Activated T-cell treated with anti-CD3 and anti-CD28 coated beads, Interleukin-2, amount 50 U/mL, for 72 hours (primary cell): ENCODE measurements around the gene LRIG2. TPM values are rescaled to one million over a fixed set of nuclear protein-coding genes. Genes with fewer than 3 reads are reported as not detected.
"Not testable (repeated sequence)": the region's sequence is repeated elsewhere in the genome, so short reads cannot be mapped to it uniquely, and the experiment has no call there.

Experiments used
- ATAC-seq, 2 donors: fragments of 150-1000 bp; cut with Tn5 transposase; replicated peaks in 1 of 2; 2 replicates each; pipeline ENCODE4 v1.10.0; 2021; ENCODE audit warnings: moderate library complexity in 2 of 2, mild to moderate bottlenecking in 1 of 2
- DNase-seq, 2 donors: peaks; one replicate each; pipeline ENCODE4 v3.0.0; 2021 to 2022; ENCODE audit warnings: mixed read lengths in 1 of 2
- H3K27ac Mint-ChIP-seq: one replicate; pipeline ENCODE4 v1.8.0; 2022; ENCODE audit warnings: mild to moderate bottlenecking, moderate library complexity, mixed read lengths
- H3K27me3 Mint-ChIP-seq: one replicate; pipeline ENCODE4 v1.8.0; 2022; ENCODE audit warnings: low read depth, mixed read lengths
- H3K36me3 Mint-ChIP-seq, 2 donors: one replicate each; pipeline ENCODE4 v1.8.0; 2022; ENCODE audit warnings: mixed read lengths in 2 of 2, mild to moderate bottlenecking in 1 of 2; ENCODE audit not compliant: insufficient read depth in 2 of 2
- H3K4me1 Mint-ChIP-seq: one replicate; pipeline ENCODE4 v1.8.0; 2022; ENCODE audit warnings: low read depth, mixed read lengths
- H3K4me3 Mint-ChIP-seq, 2 donors: one replicate each; pipeline ENCODE4 v1.8.0; 2022; ENCODE audit warnings: mild to moderate bottlenecking in 2 of 2, mixed read lengths in 2 of 2, moderate library complexity in 2 of 2
- H3K9me3 Mint-ChIP-seq, 2 donors: one replicate each; pipeline ENCODE4 v1.8.0; 2022; ENCODE audit warnings: mixed read lengths in 2 of 2
- total RNA-seq, 2 donors: library from RNA; stranded (reverse); gene quantifications; one replicate each; pipeline ENCODE4 v1.2.3, GENCODE V29; 2022

The LRIG2 gene
- total RNA-seq, 2 donors from 2014 or later = 11.5 to 14.7 TPM

DNA sequence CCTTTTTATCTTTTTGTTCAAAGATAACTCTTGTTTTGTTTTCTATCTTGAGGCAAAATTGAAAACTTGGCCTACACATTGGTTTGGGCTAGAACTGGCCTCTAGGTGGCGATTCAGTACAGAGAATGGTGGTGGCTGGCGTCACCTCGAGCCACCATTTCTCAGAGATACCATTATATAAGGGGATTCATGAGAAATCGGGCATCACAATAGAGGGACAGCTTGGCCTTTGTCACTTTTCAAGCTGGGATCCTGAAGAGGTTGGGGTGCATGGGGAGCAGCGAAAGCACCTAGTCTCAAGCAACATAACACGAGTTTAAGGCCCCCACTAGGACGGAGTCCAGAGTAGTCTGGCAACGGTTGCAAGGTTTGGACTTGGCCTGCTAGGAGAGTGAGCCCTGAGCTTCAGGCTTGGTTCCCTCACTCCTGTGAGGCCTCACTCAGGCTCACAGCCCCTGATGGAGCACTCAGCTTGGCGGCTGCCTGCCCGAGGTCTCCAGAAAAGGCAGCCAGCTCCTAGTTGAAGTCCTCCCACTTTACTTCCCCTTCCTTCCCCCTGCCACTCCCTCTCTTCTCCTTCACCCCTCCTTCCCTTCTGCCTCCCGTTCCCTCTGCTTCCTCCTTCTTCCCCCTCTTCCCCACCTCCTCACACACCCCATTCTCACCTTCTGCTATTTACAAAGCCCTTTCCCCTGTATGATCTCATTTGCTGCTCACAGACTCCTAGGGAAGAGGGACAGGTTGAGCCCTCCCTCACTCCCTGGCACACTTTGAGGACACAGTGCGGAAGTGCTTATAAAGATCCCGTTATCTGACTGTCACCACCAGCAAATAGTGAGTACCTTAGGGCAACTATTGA is 67.8 kb downstream of the LRIG2 start:
- Mint-ChIP-seq H3K36me3 (no peaks in the 10 kb centered on the region), H3K27me3 (no peaks in the 10 kb centered on the region), H3K4me1 (peaks cover 50% of the 10 kb centered on the region), H3K4me3 (no peak overlapping the region), H3K27ac (no peak overlapping the region), H3K9me3 (no peaks in the 10 kb centered on the region)
- ATAC-seq = peak; percentile 80 to 83
- DNase-seq = peak; percentile 56 to 63

DNA sequence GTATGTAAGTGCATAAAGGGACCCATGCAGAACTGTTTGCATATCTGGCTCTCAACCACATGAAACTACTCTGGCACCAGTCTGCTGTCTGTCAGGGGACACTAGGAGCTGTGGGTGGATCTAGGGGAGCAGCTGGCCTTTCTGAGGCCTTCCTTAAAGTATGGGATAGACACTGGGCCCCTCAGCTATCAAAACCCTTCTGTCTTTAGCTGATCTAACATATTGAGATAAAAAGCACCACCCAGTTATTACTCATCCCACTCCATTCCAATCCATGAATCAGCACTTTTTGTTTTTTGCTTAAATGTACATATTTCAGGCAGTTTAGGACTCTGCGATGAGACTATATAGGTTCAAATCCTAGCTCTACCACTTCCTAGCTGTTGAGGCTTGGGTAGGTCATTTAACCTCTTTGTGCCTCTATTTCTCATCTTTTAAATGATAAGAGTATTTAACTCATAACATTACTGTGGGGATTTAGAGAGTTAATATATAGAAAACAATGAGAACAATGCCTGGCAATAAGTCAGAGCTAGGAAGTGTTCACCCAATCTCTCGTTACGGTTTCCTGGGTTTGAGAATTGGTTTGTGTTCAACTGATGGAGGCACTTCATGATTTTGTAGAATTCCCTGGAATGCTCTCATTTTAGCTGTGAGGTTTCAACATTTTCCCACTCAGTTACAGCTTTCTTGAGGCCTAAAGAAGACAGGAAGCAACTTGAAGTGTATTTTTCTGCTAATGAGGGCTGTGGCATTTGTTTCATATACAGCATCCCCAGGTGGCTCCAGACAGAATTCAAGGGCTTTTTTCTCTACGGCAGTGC is 68.9 kb downstream of the LRIG2 start:
- ATAC-seq (no peak), DNase-seq (no peak)
- Mint-ChIP-seq H3K4me3 (no peak overlapping the region), H3K27ac (no peak overlapping the region), H3K9me3 (no peaks in the 10 kb centered on the region), H3K27me3 (no peaks in the 10 kb centered on the region), H3K4me1 (peaks cover 49% of the 10 kb centered on the region), H3K36me3 (no peaks in the 10 kb centered on the region)

DNA sequence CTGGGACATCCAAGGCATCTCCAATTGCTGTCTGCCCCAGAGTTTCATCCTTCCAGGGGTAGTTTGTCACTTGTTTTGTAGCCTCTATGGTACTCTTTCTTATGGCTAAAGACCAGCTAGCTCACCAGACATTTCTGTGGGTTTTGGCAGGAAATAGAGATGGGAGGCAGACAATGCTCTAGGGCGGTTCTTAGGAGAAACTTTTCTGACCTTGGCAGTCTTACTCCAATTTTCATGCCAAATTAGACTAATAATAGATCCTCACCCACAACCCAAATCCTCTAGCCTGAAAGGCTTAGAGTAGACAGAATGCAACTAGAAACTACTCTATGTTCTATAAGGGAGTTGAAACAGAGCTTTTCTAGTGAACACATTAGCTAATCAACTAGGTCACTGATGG is 69.8 kb downstream of the LRIG2 start:
- ATAC-seq (no peak), DNase-seq (no peak)
- Mint-ChIP-seq H3K27ac (no peak overlapping the region), H3K9me3 (no peaks in the 10 kb centered on the region), H3K36me3 (no peaks in the 10 kb centered on the region), H3K4me3 (no peak overlapping the region), H3K27me3 (no peaks in the 10 kb centered on the region), H3K4me1 (peaks cover 51% of the 10 kb centered on the region)

DNA sequence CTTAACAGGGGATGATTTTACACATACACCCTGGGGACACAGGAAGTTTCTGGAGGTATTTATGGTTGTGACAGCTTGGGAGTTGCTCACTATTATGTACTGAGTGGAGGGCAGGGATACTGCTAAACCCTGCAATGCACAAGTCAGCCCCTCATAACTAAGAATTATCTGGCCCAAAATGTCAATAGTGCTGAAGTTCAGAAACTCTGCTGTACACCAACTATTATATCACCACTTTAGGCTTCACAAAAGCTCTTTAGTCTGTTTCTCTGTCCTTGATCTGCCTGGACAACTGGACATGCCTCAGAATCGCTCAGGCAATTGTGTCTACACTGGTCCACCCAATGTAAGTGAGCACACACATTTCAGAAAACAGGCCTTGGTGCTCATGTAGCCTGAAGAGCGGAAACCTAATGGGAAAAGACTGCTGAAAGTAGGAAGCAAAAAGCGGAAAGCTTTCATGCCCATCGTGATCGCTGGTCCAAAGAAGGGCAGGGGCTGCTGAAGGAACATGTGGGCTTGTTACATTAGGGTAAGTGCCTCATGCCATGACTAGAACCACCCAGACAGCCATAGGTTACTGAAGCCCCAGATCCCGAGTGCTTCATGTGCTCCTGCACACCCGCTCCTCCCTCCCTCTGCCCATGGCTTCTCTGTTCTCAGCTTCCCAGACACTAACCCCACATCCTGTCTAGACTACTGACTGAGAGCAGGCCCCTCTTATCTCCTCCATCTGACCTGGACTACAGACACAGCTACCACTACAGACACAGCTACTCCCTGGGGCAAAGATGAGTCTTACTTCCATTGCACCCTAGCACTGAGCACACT is 73.5 kb downstream of the LRIG2 start:
- no peak overlapping the region for H3K4me3 Mint-ChIP-seq
- H3K27ac Mint-ChIP-seq = no peak overlapping the region
- ATAC-seq (peak; percentile 82 to 83), DNase-seq (no peak)
- no peaks in the 10 kb centered on the region for H3K9me3 Mint-ChIP-seq
- peaks cover 43% of the 10 kb centered on the region for H3K4me1 Mint-ChIP-seq
- H3K36me3 Mint-ChIP-seq = no peaks in the 10 kb centered on the region
- no peaks in the 10 kb centered on the region for H3K27me3 Mint-ChIP-seq

DNA sequence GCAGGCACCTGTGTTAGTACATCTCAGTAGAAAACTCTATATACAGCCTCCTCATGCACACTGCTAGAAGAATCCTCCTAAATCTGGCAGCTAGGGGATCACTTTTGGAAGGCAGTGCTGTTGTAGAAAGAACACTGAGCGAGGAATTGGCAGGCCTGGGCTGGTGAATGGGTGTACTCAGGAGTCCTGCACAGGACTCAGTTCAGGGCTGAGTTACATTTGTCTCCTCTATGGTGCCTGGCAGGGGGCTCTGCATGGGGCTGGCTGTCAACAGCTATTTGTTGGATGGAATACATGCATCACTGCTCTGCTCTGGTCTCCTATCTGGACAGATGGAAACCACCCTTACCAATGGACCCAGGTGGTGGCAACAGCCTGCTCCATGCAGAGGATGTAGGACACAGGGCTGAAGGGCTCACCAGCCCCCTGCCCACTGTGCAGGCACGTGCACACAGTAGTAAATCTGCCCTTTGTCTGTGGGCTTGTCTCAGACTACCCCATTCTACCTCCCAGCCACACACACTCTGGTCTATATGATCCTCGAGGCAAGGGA is 74.2 kb downstream of the LRIG2 start:
- Mint-ChIP-seq H3K9me3 (no peaks in the 10 kb centered on the region), H3K4me1 (peaks cover 37% of the 10 kb centered on the region), H3K4me3 (no peak overlapping the region), H3K36me3 (no peaks in the 10 kb centered on the region), H3K27ac (no peak overlapping the region), H3K27me3 (no peaks in the 10 kb centered on the region)
- DNase-seq (no peak), ATAC-seq (peak; percentile 12 to 21)

DNA sequence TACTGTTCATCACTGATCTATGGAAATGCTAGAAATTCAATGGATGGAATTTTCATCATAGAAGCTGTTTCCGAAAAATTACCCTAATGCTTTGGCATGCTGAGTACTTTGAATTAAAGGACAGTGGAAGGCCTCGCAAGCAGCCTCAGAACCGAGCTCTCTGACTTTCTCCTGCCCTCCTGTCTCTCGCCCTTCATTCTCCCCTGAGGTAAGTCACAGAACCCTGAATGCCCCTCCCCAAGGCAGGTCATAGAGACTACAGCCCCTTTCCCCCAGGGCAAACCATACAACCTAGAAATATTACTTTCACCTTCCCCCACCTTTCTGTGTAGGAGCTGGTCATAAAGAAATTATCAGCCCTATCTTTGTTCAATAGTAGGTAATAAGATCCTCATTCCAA is 74.8 kb downstream of the LRIG2 start:
- Mint-ChIP-seq H3K9me3 (no peaks in the 10 kb centered on the region), H3K27ac (no peak overlapping the region), H3K27me3 (no peaks in the 10 kb centered on the region), H3K4me3 (no peak overlapping the region), H3K4me1 (peaks cover 31% of the 10 kb centered on the region), H3K36me3 (no peaks in the 10 kb centered on the region)
- ATAC-seq (no peak), DNase-seq (no peak)

DNA sequence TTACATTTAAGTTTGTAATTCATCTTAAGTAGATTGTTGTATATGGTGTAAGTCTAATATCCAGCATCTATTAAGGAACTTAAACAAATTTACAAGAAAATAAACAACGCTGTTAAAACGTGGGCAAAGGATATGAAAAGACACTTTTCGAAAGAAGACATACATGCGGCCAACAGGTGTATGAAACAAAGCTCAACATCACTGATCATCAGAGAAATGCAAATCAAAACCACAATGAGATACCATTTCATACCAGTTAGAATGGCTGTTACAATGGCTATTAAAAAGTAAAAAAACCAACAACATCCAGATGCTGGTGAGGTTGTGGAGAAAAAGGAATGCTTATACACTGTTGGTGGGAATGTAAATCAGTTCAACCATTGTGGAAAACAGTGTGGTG is 77.5 kb downstream of the LRIG2 start:
- not testable (repeated sequence) for H3K9me3 Mint-ChIP-seq, H3K27me3 Mint-ChIP-seq, H3K36me3 Mint-ChIP-seq, DNase-seq, H3K4me3 Mint-ChIP-seq, H3K27ac Mint-ChIP-seq, ATAC-seq
- peaks cover 19% of the 10 kb centered on the region for H3K4me1 Mint-ChIP-seq

DNA sequence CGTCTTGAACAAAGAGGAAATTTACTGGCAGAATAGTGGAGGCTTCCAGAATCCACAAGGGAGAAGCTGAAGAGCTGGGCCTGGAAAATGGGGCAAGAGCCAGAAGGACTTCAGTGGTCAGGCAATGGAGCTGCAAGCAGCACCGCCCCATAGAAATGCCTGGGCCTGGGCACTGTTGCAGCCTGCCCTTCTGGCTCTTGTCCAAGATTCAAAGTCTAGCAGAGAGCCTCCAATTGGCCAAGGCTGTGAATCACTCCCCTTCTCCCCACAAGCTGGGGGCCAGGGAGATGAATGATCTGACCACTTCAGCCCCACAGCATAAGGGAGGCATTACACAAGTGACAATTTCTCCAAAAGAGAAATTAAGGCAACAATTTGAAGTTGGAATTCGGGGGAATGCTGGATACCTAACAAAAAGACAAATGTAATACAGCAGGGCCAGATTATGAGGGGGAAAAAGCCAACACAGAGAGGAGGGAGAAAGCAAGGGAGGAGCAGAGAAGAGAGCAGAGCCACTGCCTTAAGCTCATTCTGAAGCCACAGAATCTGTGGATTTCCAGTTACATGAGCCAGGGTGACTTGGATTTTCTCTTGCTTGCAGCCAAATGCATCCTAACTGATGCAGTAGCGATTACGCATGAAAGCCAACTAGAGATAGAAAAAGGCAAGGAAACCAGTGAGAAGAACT is 80.3 kb downstream of the LRIG2 start:
- no peak for ATAC-seq
- DNase-seq = no peak
- H3K27me3 Mint-ChIP-seq = no peaks in the 10 kb centered on the region
- no peaks in the 10 kb centered on the region for H3K4me1 Mint-ChIP-seq
- H3K27ac Mint-ChIP-seq = no peak overlapping the region
- peaks cover 2 to 3% of the 10 kb centered on the region in 2 donors for H3K9me3 Mint-ChIP-seq
- H3K36me3 Mint-ChIP-seq = peaks cover 0 to 1% of the 10 kb centered on the region in 2 donors
- no peak overlapping the region for H3K4me3 Mint-ChIP-seq

DNA sequence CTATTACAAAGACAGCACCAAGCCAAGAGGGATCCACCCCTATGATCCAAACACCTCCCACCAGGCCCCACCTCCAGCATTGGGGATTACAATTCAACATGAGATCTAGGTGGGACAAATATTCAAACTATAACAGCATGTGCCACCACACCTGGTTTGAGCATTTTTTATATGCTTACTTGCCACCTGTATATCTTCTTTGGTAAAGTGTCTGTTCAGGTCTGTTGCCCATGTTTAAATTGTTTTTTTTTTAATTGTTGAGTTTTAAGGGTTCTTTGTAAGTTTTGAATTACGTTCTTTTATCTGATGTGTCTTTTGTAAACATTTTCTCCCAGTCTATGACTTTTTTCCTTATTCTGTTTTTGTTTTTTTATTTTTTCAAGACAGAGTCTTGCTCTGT is 83.4 kb downstream of the LRIG2 start:
- DNase-seq (no peak), ATAC-seq (no peak)
- Mint-ChIP-seq H3K27me3 (no peaks in the 10 kb centered on the region), H3K4me1 (no peaks in the 10 kb centered on the region), H3K4me3 (no peak overlapping the region), H3K36me3 (peaks cover 1 to 2% of the 10 kb centered on the region in 2 donors), H3K9me3 (peaks cover 2 to 5% of the 10 kb centered on the region in 2 donors), H3K27ac (no peak overlapping the region)

DNA sequence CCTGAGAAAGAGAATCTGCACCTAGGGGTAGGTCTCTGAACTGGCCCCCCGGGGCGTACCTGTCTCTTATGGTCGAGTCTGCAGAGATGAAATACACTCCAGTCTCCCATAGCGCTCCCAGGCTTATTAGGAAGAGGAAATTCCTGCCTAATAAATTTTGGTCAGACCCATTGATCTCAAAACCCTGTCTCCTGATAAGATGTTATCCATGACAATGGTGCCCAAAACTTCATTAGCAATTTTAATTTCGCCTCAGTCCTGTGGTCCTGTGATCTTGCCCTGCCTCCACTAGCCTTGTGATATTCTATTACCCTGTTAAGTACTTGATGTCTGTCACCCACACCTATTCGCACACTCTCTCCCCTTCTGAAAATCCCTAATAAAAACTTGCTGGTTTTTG is 85.7 kb downstream of the LRIG2 start:
- H3K36me3 Mint-ChIP-seq, H3K4me3 Mint-ChIP-seq, DNase-seq, H3K27ac Mint-ChIP-seq, ATAC-seq, H3K27me3 Mint-ChIP-seq, H3K4me1 Mint-ChIP-seq, H3K9me3 Mint-ChIP-seq: not testable (repeated sequence)

DNA sequence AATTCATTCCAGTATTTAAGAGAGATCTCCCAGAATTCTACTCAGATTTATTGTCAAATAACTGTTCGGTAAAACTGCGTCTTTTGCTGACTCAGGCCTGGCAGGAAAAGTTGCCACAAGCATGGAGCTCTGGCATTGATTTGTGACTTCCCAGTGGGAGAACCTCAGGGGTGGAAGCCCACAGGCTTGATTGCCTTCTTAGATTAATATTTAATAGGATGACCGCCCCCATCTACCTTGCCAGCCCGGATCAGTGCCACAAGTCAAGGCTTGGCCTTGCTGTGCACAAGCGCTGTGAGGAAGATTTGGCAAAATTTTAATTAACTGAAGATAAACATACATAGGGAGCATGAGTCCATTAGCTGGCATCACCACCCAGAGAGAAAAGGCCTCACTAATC is 93.5 kb downstream of the LRIG2 start:
- Mint-ChIP-seq H3K36me3 (no peaks in the 10 kb centered on the region), H3K27ac (no peak overlapping the region), H3K4me3 (no peak overlapping the region), H3K27me3 (peaks cover 7% of the 10 kb centered on the region), H3K9me3 (peaks cover 0 to 2% of the 10 kb centered on the region in 2 donors), H3K4me1 (no peaks in the 10 kb centered on the region)
- no peak for DNase-seq
- ATAC-seq = no peak

DNA sequence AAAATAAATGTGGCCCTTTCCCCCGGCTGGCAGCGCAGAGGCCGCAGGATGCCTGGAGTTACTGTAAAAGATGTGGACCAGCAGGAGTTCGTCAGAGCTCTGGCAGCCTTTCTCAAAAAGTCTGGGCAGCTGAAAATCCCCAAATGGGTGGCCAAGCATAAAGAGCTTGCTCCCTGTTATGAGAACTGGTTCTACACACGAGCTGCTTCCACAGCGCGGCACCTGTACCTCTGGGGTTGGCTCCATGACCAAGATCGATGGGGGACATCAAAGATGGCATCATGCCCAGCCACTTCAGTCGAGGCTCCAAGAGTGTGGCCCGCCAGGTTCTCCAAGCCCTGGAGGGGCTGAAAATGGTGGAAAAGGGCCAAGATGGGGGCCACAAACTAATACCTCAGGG is 95.9 kb downstream of the LRIG2 start:
- ATAC-seq = no peak
- H3K27me3 Mint-ChIP-seq = peaks cover under 1% of the 10 kb centered on the region
- peaks cover 4 to 5% of the 10 kb centered on the region in 2 donors for H3K36me3 Mint-ChIP-seq
- no peak overlapping the region for H3K4me3 Mint-ChIP-seq
- H3K9me3 Mint-ChIP-seq = peaks cover 5% of the 10 kb centered on the region in 2 donors
- no peaks in the 10 kb centered on the region for H3K4me1 Mint-ChIP-seq
- DNase-seq = no peak
- H3K27ac Mint-ChIP-seq = no peak overlapping the region
